DOHH2 (cell line): ENCODE data around the gene EXOSC1.

ENCODE experiments used
- EZH2phosphoT487 ChIP-seq: fragments of 200-600 bp; sonication (generic); IDR thresholded peaks from 2 replicates; pipeline ENCODE4 v1.6.1; 2017; ENCODE audit warnings: borderline replicate concordance, mild to moderate bottlenecking, antibody characterized with exemption, low read length, moderate library complexity, mixed read lengths
- TF ChIP-seq, protein P1 (sequence below): fragments of 200-600 bp; sonication (generic); IDR thresholded peaks from one replicate; pipeline ENCODE4 v1.5.1; 2014; ENCODE audit warnings: antibody characterized with exemption, mild to moderate bottlenecking, low read depth, low read length; ENCODE audit not compliant: poor library complexity, severe bottlenecking

GRCh38 chr10:97434055-97434454 is 11.8 kb downstream of the EXOSC1 start:
- TF ChIP-seq, protein P1, sequence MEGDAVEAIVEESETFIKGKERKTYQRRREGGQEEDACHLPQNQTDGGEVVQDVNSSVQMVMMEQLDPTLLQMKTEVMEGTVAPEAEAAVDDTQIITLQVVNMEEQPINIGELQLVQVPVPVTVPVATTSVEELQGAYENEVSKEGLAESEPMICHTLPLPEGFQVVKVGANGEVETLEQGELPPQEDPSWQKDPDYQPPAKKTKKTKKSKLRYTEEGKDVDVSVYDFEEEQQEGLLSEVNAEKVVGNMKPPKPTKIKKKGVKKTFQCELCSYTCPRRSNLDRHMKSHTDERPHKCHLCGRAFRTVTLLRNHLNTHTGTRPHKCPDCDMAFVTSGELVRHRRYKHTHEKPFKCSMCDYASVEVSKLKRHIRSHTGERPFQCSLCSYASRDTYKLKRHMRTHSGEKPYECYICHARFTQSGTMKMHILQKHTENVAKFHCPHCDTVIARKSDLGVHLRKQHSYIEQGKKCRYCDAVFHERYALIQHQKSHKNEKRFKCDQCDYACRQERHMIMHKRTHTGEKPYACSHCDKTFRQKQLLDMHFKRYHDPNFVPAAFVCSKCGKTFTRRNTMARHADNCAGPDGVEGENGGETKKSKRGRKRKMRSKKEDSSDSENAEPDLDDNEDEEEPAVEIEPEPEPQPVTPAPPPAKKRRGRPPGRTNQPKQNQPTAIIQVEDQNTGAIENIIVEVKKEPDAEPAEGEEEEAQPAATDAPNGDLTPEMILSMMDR: no peak
- TF ChIP-seq EZH2phosphoT487: no peak
